ENCODE data around the gene AGFG2. TPM values are rescaled to one million over a fixed set of nuclear protein-coding genes. Genes with fewer than 3 reads are reported as not detected.

Gene AGFG2
- total RNA-seq, 1 donor from 2014 or later, result 19.5 TPM

GRCh38 chr7:100613412-100614175 is 74.6 kb downstream of the AGFG2 start:
- ATAC-seq, result no peak

DNA sequence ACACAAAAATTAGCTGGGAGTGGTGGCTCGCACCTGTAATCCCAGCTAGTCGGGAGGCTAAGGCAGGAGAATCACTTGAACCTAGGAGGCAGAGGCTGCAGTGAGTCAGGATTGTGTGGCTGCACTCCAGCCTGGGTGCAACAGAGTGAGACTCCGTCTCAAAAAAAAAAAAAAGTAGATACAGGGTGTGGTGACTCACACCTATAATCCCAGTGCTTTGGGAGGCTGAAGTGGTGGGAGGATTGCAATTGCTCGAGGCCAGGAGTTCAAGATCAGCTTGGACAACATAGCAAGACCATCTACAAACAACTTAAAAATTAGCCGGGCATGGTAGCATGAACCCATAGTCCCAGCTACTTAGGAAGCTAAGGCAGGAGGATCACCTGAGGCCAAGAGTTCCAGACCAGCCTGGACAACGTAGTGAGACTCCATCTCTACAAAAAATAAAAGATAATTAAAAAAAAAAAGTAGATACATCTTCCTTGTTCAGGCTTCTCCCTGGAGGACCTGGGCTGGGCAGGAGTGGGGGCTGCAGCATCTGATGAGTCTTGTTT is 75.4 kb downstream of the AGFG2 start:
- no peak for ATAC-seq

Other genes starting within 250 kb of the AGFG2 start
- not detected for gene SPDYE3, start 231.5 kb upstream of the AGFG2 start, total RNA-seq
- gene PILRB, start 181.1 kb upstream of the AGFG2 start, total RNA-seq, result 15.0 TPM
- 2.7 TPM for gene PILRA, start 165.7 kb upstream of the AGFG2 start, total RNA-seq
- 1.4 TPM for gene ZCWPW1, start 110.5 kb upstream of the AGFG2 start, total RNA-seq
- 22.3 TPM for gene MEPCE, start 109.4 kb upstream of the AGFG2 start, total RNA-seq
- gene PPP1R35, start 102.7 kb upstream of the AGFG2 start, total RNA-seq, result 27.4 TPM
- gene SPACDR, start 74.9 kb upstream of the AGFG2 start, total RNA-seq, result 0.24 TPM
- gene TSC22D4, start 60.0 kb upstream of the AGFG2 start, total RNA-seq, result 31.1 TPM
- 0.16 TPM for gene NYAP1, start 55.3 kb upstream of the AGFG2 start, total RNA-seq
- gene SAP25, start 34.7 kb downstream of the AGFG2 start, total RNA-seq, result 0.32 TPM
- gene LRCH4, start 46.9 kb downstream of the AGFG2 start, total RNA-seq, result 19.3 TPM
- gene FBXO24, start 47.1 kb downstream of the AGFG2 start, total RNA-seq, result 0.32 TPM
- gene PCOLCE, start 63.2 kb downstream of the AGFG2 start, total RNA-seq, result 5.2 TPM
- gene MOSPD3, start 73.3 kb downstream of the AGFG2 start, total RNA-seq, result 23.2 TPM
- 0.68 TPM for gene TFR2, start 102.3 kb downstream of the AGFG2 start, total RNA-seq
- gene ACTL6B, start 117.2 kb downstream of the AGFG2 start, total RNA-seq, result not detected
- 289 TPM for gene GNB2, start 134.5 kb downstream of the AGFG2 start, total RNA-seq
- gene GIGYF1, start 155.0 kb downstream of the AGFG2 start, total RNA-seq, result 10.4 TPM
- gene POP7, start 166.9 kb downstream of the AGFG2 start, total RNA-seq, result 33.4 TPM
- gene EPO, start 181.3 kb downstream of the AGFG2 start, total RNA-seq, result not detected
- 0.04 TPM for gene ZAN, start 194.4 kb downstream of the AGFG2 start, total RNA-seq